Neural progenitor cell (in vitro differentiated cells): ENCODE data around the gene L3MBTL1.

ENCODE experiments used
- CTCF ChIP-seq: fragments of 200-600 bp; sonication (generic); IDR thresholded peaks from 2 replicates; pipeline ENCODE4 v1.5.1; 2017; ENCODE audit warnings: antibody characterized with exemption, mild to moderate bottlenecking
- EZH2phosphoT487 ChIP-seq: fragments of 200-600 bp; sonication (generic); IDR thresholded peaks from 2 replicates; pipeline ENCODE4 v1.6.1; 2017; ENCODE audit warnings: antibody characterized with exemption

- no peak for TF ChIP-seq EZH2phosphoT487
- no peak for TF ChIP-seq CTCF
These were observed 23.0 kb downstream of the L3MBTL1 start for GRCh38 chr20:43530321-43531090.
